HL-60 (cell line): ENCODE results near the gene RNF121.

Experiments
- DNase-seq, 2 experiments: peaks; one replicate each; pipeline ENCODE4 v3.0.0-alpha.2; 2010 to 2020; ENCODE audit warnings: low read depth in 1 of 2, low spot score in 1 of 2
- H3K27ac ChIP-seq: fragments of 250-450 bp; sonication (Bioruptor Pico); replicated peaks from 2 replicates; pipeline ENCODE4 v1.5.1; 2020; ENCODE audit warnings: mild to moderate bottlenecking, moderate library complexity
- H3K27me3 ChIP-seq: fragments of 250-450 bp; sonication (Bioruptor Pico); 2 replicates; pipeline ENCODE4 v1.5.1; 2021; ENCODE audit warnings: mild to moderate bottlenecking, moderate library complexity; ENCODE audit not compliant: insufficient read depth, poor library complexity, severe bottlenecking
- H3K4me3 ChIP-seq: replicated peaks from 2 replicates; pipeline ENCODE4 v1.5.1; 2011; ENCODE audit warnings: mild to moderate bottlenecking, control low read depth, low read length; ENCODE audit not compliant: insufficient read depth
- CTCF ChIP-seq: IDR thresholded peaks from one replicate; pipeline ENCODE4 v1.5.1; 2011; ENCODE audit warnings: low read length, control low read depth, inconsistent platforms; ENCODE audit not compliant: insufficient read depth
- GABPA ChIP-seq: IDR thresholded peaks from 2 replicates; pipeline ENCODE4 v1.6.1; 2012; ENCODE audit warnings: low read depth
- POLR2AphosphoS5 ChIP-seq: IDR thresholded peaks from 2 replicates; pipeline ENCODE4 v1.6.1; 2012; ENCODE audit warnings: low read depth
- REST ChIP-seq: IDR thresholded peaks from 2 replicates; pipeline ENCODE4 v1.6.1; 2012; ENCODE audit warnings: low read depth; ENCODE audit not compliant: insufficient replicate concordance
- SPI1 ChIP-seq: IDR thresholded peaks from 2 replicates; pipeline ENCODE4 v1.6.1; 2012; ENCODE audit warnings: low read depth, mild to moderate bottlenecking, borderline replicate concordance

Gene RNF121

GRCh38 chr11:71998061-71998460 is 69.2 kb downstream of the RNF121 start:
- Histone ChIP-seq H3K27me3 (no peaks in the 10 kb centered on the region), H3K4me3 (no peak overlapping the region), H3K27ac (peak overlapping the region; percentile 57; the same call in 1 of the 2 replicates)
- TF ChIP-seq REST (no peak), POLR2AphosphoS5 (no peak), CTCF (no peak), GABPA (no peak), SPI1 (no peak)
- DNase-seq = no peak

GRCh38 chr11:71998649-71999310 is 69.9 kb downstream of the RNF121 start, which contains the start of gene IL18BP:
Gene IL18BP (plus strand): TSS chr11:71998909. CDS start chr11:71999985, 1,076 bp downstream.
- TF ChIP-seq SPI1 = peak; percentile 96
- TF ChIP-seq REST = no peak
- peak; percentile 54 for TF ChIP-seq GABPA
- no peak for TF ChIP-seq POLR2AphosphoS5
- no peak for TF ChIP-seq CTCF
- no peaks in the 10 kb centered on the region for H3K27me3 ChIP-seq
- H3K4me3 ChIP-seq = no peak within 1 kb of the TSS
- peak within 1 kb of the TSS; percentile 57 for H3K27ac ChIP-seq
- peak; percentile 61 to 90 for DNase-seq

GRCh38 chr11:71999362-71999761 is 70.5 kb downstream of the RNF121 start:
- Histone ChIP-seq H3K4me3 (no peak overlapping the region), H3K27ac (peak overlapping the region; percentile 57; the same call in 1 of the 2 replicates), H3K27me3 (no peaks in the 10 kb centered on the region)
- DNase-seq = no peak
- TF ChIP-seq SPI1 = no peak
- TF ChIP-seq GABPA = no peak
- TF ChIP-seq POLR2AphosphoS5 = no peak
- TF ChIP-seq REST = no peak
- no peak for TF ChIP-seq CTCF
